Measurements from ENCODE around the gene SUMF1.

The SUMF1 gene

GRCh38 chr3:4497005-4497692 lies 30.1 kb upstream of the SUMF1 start:
- DNase-seq (ENCODE audit: low read depth) = no peak

- no peak for DNase-seq (ENCODE audit: low read depth)
These were observed 29.0 kb upstream of the SUMF1 start for GRCh38 chr3:4496087-4496452.

GRCh38 chr3:4495294-4496086 lies 28.4 kb upstream of the SUMF1 start:
- no peak for DNase-seq (ENCODE audit: low read depth)

- no peak for DNase-seq (ENCODE audit: low read depth)
These were observed 27.8 kb upstream of the SUMF1 start for GRCh38 chr3:4494895-4495264.

- no peak for DNase-seq (ENCODE audit: low read depth)
These were observed 27.1 kb upstream of the SUMF1 start for GRCh38 chr3:4493941-4494894.

GRCh38 chr3:4493014-4493940 lies 26.2 kb upstream of the SUMF1 start, which contains the start of gene ITPR1:
ITPR1 (plus strand) TSS chr3:4493348; CDS start chr3:4516492, 23,144 bp downstream.
- DNase-seq (ENCODE audit: low read depth) = peak; percentile 98

GRCh38 chr3:4492208-4493013 lies 25.3 kb upstream of the SUMF1 start:
- peak; percentile 62 for DNase-seq (ENCODE audit: low read depth)

- no peak for DNase-seq (ENCODE audit: low read depth)
These were observed 24.8 kb upstream of the SUMF1 start for GRCh38 chr3:4491855-4492207.

GRCh38 chr3:4478261-4478660 lies 11.2 kb upstream of the SUMF1 start:
- no peak for DNase-seq (ENCODE audit: low read depth)

- DNase-seq (ENCODE audit: low read depth) = no peak
These were observed 9.4 kb upstream of the SUMF1 start for GRCh38 chr3:4476496-4476895.

- DNase-seq (ENCODE audit: low read depth) = no peak
These were observed 8.7 kb upstream of the SUMF1 start for GRCh38 chr3:4475804-4476203.

- DNase-seq (ENCODE audit: low read depth) = no peak
These were observed 7.8 kb upstream of the SUMF1 start for GRCh38 chr3:4474683-4475490.

GRCh38 chr3:4472766-4473165 lies 5.7 kb upstream of the SUMF1 start:
- no peak for DNase-seq (ENCODE audit: low read depth)

GRCh38 chr3:4472312-4472711 lies 5.2 kb upstream of the SUMF1 start:
- no peak for DNase-seq (ENCODE audit: low read depth)

GRCh38 chr3:4471907-4472306 lies 4.8 kb upstream of the SUMF1 start:
- no peak for DNase-seq (ENCODE audit: low read depth)

GRCh38 chr3:4467522-4467867 lies 426 bp upstream of the SUMF1 start:
- DNase-seq (ENCODE audit: low read depth) = no peak

- no peak for DNase-seq (ENCODE audit: low read depth)
These were observed 2.5 kb downstream of the SUMF1 start for GRCh38 chr3:4464576-4464975.

- DNase-seq (ENCODE audit: low read depth) = no peak
These were observed 4.6 kb downstream of the SUMF1 start for GRCh38 chr3:4462369-4463040.

- DNase-seq (ENCODE audit: low read depth) = no peak
These were observed 5.5 kb downstream of the SUMF1 start for GRCh38 chr3:4461468-4462090.

All from T-helper 22 cell (primary cell).